Effector CD8-positive, alpha-beta T cell (primary cell): ENCODE data around the gene CFAP97D2.
A peak's percentile ranks its signal among the peaks of the same experiment; 100 is the strongest.

ENCODE experiments used
- DNase-seq: peaks from one replicate; lab custom pipeline; 2025; lab: John Stamatoyannopoulos, UW

The CFAP97D2 gene

GRCh38 chr13:114199954-114200353 is 20.9 kb downstream of the CFAP97D2 start:
- DNase-seq = no peak

- DNase-seq = no peak
These were observed 21.4 kb downstream of the CFAP97D2 start for GRCh38 chr13:114200399-114200911.

GRCh38 chr13:114202581-114202980 is 23.5 kb downstream of the CFAP97D2 start:
- no peak for DNase-seq

- DNase-seq = no peak
These were observed 24.5 kb downstream of the CFAP97D2 start for GRCh38 chr13:114203536-114203935.

GRCh38 chr13:114204894-114205293 is 25.8 kb downstream of the CFAP97D2 start:
- no peak for DNase-seq

- no peak for DNase-seq
These were observed 29.1 kb downstream of the CFAP97D2 start for GRCh38 chr13:114208134-114208533.

GRCh38 chr13:114211446-114212157 is 32.5 kb downstream of the CFAP97D2 start:
- DNase-seq = no peak

GRCh38 chr13:114212158-114212495 is 33.1 kb downstream of the CFAP97D2 start:
- no peak for DNase-seq

- no peak for DNase-seq
These were observed 34.9 kb downstream of the CFAP97D2 start for GRCh38 chr13:114213980-114214379.

- no peak for DNase-seq
These were observed 40.3 kb downstream of the CFAP97D2 start for GRCh38 chr13:114219392-114219791.

GRCh38 chr13:114222461-114222968 is 43.5 kb downstream of the CFAP97D2 start:
- no peak for DNase-seq

GRCh38 chr13:114224201-114224600 is 45.1 kb downstream of the CFAP97D2 start:
- no peak for DNase-seq

- DNase-seq = no peak
These were observed 46.6 kb downstream of the CFAP97D2 start for GRCh38 chr13:114225610-114226009.

- DNase-seq = no peak
These were observed 47.0 kb downstream of the CFAP97D2 start for GRCh38 chr13:114226088-114226487.

- DNase-seq = peak; percentile 73
These were observed 47.8 kb downstream of the CFAP97D2 start for GRCh38 chr13:114226699-114227323.

GRCh38 chr13:114227528-114227927 is 48.5 kb downstream of the CFAP97D2 start:
- DNase-seq = no peak

- DNase-seq = no peak
These were observed 49.1 kb downstream of the CFAP97D2 start for GRCh38 chr13:114228176-114228575.

GRCh38 chr13:114229506-114229905 is 50.4 kb downstream of the CFAP97D2 start:
- no peak for DNase-seq

- no peak for DNase-seq
These were observed 51.1 kb downstream of the CFAP97D2 start for GRCh38 chr13:114230117-114230516.

GRCh38 chr13:114230575-114230974 is 51.5 kb downstream of the CFAP97D2 start:
- no peak for DNase-seq

GRCh38 chr13:114231886-114232285 is 52.8 kb downstream of the CFAP97D2 start:
- DNase-seq = no peak

GRCh38 chr13:114234266-114234644 is 55.2 kb downstream of the CFAP97D2 start:
- DNase-seq = no peak

GRCh38 chr13:114234645-114235421 is 55.8 kb downstream of the CFAP97D2 start, which contains the start of gene CDC16:
Gene CDC16 (plus strand): TSS chr13:114234897. CDS start chr13:114235085, 188 bp downstream.
- peak; percentile 60 for DNase-seq
